Stimulated activated naive CD8-positive, alpha-beta T cell treated with anti-CD3 and anti-CD28 coated beads, Interleukin-15, Interleukin-2, amounts not matched to agents 100 ng/mL and 50 ng/mL, for 24 hours (primary cell): ENCODE results near the gene PCSK9.
A peak's percentile ranks its signal among the peaks of the same experiment; 100 is the strongest.

Experiments
- H3K27ac Mint-ChIP-seq: one replicate; pipeline ENCODE4 v1.8.0; 2021; ENCODE audit warnings: mild to moderate bottlenecking, mixed read lengths
- H3K27me3 Mint-ChIP-seq: one replicate; pipeline ENCODE4 v1.8.0; 2021; ENCODE audit warnings: mixed read lengths
- H3K36me3 Mint-ChIP-seq: one replicate; pipeline ENCODE4 v1.8.0; 2021; ENCODE audit warnings: low read depth, mixed read lengths
- H3K4me1 Mint-ChIP-seq: one replicate; pipeline ENCODE4 v1.8.0; 2021; ENCODE audit warnings: low read depth, mixed read lengths
- H3K4me3 Mint-ChIP-seq: one replicate; pipeline ENCODE4 v1.8.0; 2021; ENCODE audit warnings: mild to moderate bottlenecking, mixed read lengths
- H3K9me3 Mint-ChIP-seq: one replicate; pipeline ENCODE4 v1.8.0; 2021; ENCODE audit warnings: mixed read lengths

PCSK9 gene

GRCh38 chr1:55067914-55068313, 28.6 kb downstream of the PCSK9 start:
- peaks cover 14% of the 10 kb centered on the region for H3K4me1 Mint-ChIP-seq
- H3K27ac Mint-ChIP-seq = no peak overlapping the region
- H3K36me3 Mint-ChIP-seq = peaks cover 65% of the 10 kb centered on the region
- H3K27me3 Mint-ChIP-seq = no peaks in the 10 kb centered on the region
- no peaks in the 10 kb centered on the region for H3K9me3 Mint-ChIP-seq
- no peak overlapping the region for H3K4me3 Mint-ChIP-seq

GRCh38 chr1:55068638-55069037, 29.3 kb downstream of the PCSK9 start:
- Mint-ChIP-seq H3K27me3 (no peaks in the 10 kb centered on the region), H3K4me3 (no peak overlapping the region), H3K4me1 (peaks cover 21% of the 10 kb centered on the region), H3K36me3 (peaks cover 72% of the 10 kb centered on the region), H3K9me3 (no peaks in the 10 kb centered on the region), H3K27ac (no peak overlapping the region)

- H3K4me3 Mint-ChIP-seq = no peak overlapping the region
- no peak overlapping the region for H3K27ac Mint-ChIP-seq
- H3K27me3 Mint-ChIP-seq = no peaks in the 10 kb centered on the region
- peaks cover 79% of the 10 kb centered on the region for H3K36me3 Mint-ChIP-seq
- no peaks in the 10 kb centered on the region for H3K9me3 Mint-ChIP-seq
- peaks cover 27% of the 10 kb centered on the region for H3K4me1 Mint-ChIP-seq
Observed at GRCh38 chr1:55069280-55069679, 29.9 kb downstream of the PCSK9 start.

GRCh38 chr1:55070293-55071164, 31.2 kb downstream of the PCSK9 start:
- H3K27me3 Mint-ChIP-seq = no peaks in the 10 kb centered on the region
- no peak overlapping the region for H3K27ac Mint-ChIP-seq
- H3K4me1 Mint-ChIP-seq = peaks cover 27% of the 10 kb centered on the region
- H3K4me3 Mint-ChIP-seq = no peak overlapping the region
- H3K9me3 Mint-ChIP-seq = no peaks in the 10 kb centered on the region
- H3K36me3 Mint-ChIP-seq = peaks cover 91% of the 10 kb centered on the region

- Mint-ChIP-seq H3K27me3 (no peaks in the 10 kb centered on the region), H3K36me3 (peaks cover 94% of the 10 kb centered on the region), H3K27ac (peak overlapping the region; percentile 78)
Observed at GRCh38 chr1:55071477-55071876, 32.1 kb downstream of the PCSK9 start.

GRCh38 chr1:55073187-55073916, 34.0 kb downstream of the PCSK9 start:
- Mint-ChIP-seq H3K4me3 (no peak overlapping the region), H3K27me3 (no peaks in the 10 kb centered on the region), H3K27ac (peak overlapping the region; percentile 91), H3K4me1 (peaks cover 27% of the 10 kb centered on the region), H3K9me3 (no peaks in the 10 kb centered on the region), H3K36me3 (peaks cover 93% of the 10 kb centered on the region)

More at GRCh38 chr1:55071477-55071876, 32.1 kb downstream of the PCSK9 start:
- peaks cover 27% of the 10 kb centered on the region for H3K4me1 Mint-ChIP-seq
- no peaks in the 10 kb centered on the region for H3K9me3 Mint-ChIP-seq
- H3K4me3 Mint-ChIP-seq = no peak overlapping the region

- Mint-ChIP-seq H3K27ac (peak overlapping the region; percentile 91), H3K36me3 (peaks cover 93% of the 10 kb centered on the region), H3K4me3 (no peak overlapping the region), H3K9me3 (no peaks in the 10 kb centered on the region), H3K4me1 (peaks cover 27% of the 10 kb centered on the region), H3K27me3 (no peaks in the 10 kb centered on the region)
Observed at GRCh38 chr1:55074455-55074854, 35.1 kb downstream of the PCSK9 start.

GRCh38 chr1:55076356-55076755, 37.0 kb downstream of the PCSK9 start:
- Mint-ChIP-seq H3K9me3 (no peaks in the 10 kb centered on the region), H3K27me3 (no peaks in the 10 kb centered on the region), H3K27ac (no peak overlapping the region), H3K4me3 (no peak overlapping the region), H3K4me1 (peaks cover 27% of the 10 kb centered on the region), H3K36me3 (peaks cover 93% of the 10 kb centered on the region)

- no peaks in the 10 kb centered on the region for H3K9me3 Mint-ChIP-seq
- H3K27ac Mint-ChIP-seq = no peak overlapping the region
- no peaks in the 10 kb centered on the region for H3K27me3 Mint-ChIP-seq
- peaks cover 89% of the 10 kb centered on the region for H3K36me3 Mint-ChIP-seq
- no peak overlapping the region for H3K4me3 Mint-ChIP-seq
- peaks cover 7% of the 10 kb centered on the region for H3K4me1 Mint-ChIP-seq
Observed at GRCh38 chr1:55078470-55078869, 39.1 kb downstream of the PCSK9 start.

GRCh38 chr1:55079651-55080050, 40.3 kb downstream of the PCSK9 start:
- Mint-ChIP-seq H3K9me3 (no peaks in the 10 kb centered on the region), H3K36me3 (peaks cover 89% of the 10 kb centered on the region), H3K4me3 (no peak overlapping the region), H3K27ac (no peak overlapping the region), H3K27me3 (no peaks in the 10 kb centered on the region), H3K4me1 (no peaks in the 10 kb centered on the region)

GRCh38 chr1:55081188-55081904, 42.0 kb downstream of the PCSK9 start:
- Mint-ChIP-seq H3K27ac (peak overlapping the region; percentile 58), H3K36me3 (peaks cover 89% of the 10 kb centered on the region), H3K27me3 (no peaks in the 10 kb centered on the region), H3K4me3 (no peak overlapping the region), H3K9me3 (no peaks in the 10 kb centered on the region), H3K4me1 (no peaks in the 10 kb centered on the region)

- Mint-ChIP-seq H3K4me1 (no peaks in the 10 kb centered on the region), H3K27ac (peak overlapping the region; percentile 58), H3K27me3 (no peaks in the 10 kb centered on the region), H3K36me3 (peaks cover 86% of the 10 kb centered on the region), H3K9me3 (no peaks in the 10 kb centered on the region), H3K4me3 (no peak overlapping the region)
Observed at GRCh38 chr1:55081905-55082296, 42.6 kb downstream of the PCSK9 start.

GRCh38 chr1:55084257-55084656, 44.9 kb downstream of the PCSK9 start:
- H3K9me3 Mint-ChIP-seq = no peaks in the 10 kb centered on the region
- H3K27me3 Mint-ChIP-seq = no peaks in the 10 kb centered on the region
- no peak overlapping the region for H3K4me3 Mint-ChIP-seq
- no peak overlapping the region for H3K27ac Mint-ChIP-seq
- peaks cover 9% of the 10 kb centered on the region for H3K4me1 Mint-ChIP-seq
- H3K36me3 Mint-ChIP-seq = peaks cover 80% of the 10 kb centered on the region

- Mint-ChIP-seq H3K27ac (no peak overlapping the region), H3K36me3 (peaks cover 80% of the 10 kb centered on the region), H3K9me3 (no peaks in the 10 kb centered on the region), H3K4me3 (no peak overlapping the region), H3K27me3 (no peaks in the 10 kb centered on the region), H3K4me1 (peaks cover 9% of the 10 kb centered on the region)
Observed at GRCh38 chr1:55087439-55087838, 48.1 kb downstream of the PCSK9 start.

- Mint-ChIP-seq H3K27me3 (no peaks in the 10 kb centered on the region), H3K9me3 (no peaks in the 10 kb centered on the region), H3K4me3 (no peak overlapping the region), H3K36me3 (peaks cover 79% of the 10 kb centered on the region), H3K27ac (peak overlapping the region; percentile 78), H3K4me1 (peaks cover 9% of the 10 kb centered on the region)
Observed at GRCh38 chr1:55088413-55088812, 49.1 kb downstream of the PCSK9 start.
